ENCODE data around the gene DDX3X.

DNA sequence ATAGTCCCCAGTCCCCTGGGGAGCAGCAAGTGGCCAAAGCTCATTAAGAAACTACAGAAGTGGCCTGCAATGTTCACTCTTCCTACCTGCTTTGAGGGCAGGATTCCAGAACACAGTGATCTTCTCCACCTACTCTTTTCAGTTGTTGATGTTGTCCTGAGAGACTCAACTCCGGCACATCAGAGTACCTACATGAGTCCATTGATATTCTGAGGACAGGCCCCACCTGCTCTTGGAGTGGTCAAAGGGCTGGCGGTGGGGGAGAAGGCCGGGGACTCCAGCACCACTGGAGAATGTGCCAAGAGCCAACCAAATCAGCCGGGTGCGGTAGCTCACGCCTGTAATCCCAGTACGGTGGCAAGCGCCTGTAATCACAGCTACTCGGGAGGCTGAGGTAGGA is 29.8 kb upstream of the DDX3X start:
- TF ChIP-seq, protein P1, sequence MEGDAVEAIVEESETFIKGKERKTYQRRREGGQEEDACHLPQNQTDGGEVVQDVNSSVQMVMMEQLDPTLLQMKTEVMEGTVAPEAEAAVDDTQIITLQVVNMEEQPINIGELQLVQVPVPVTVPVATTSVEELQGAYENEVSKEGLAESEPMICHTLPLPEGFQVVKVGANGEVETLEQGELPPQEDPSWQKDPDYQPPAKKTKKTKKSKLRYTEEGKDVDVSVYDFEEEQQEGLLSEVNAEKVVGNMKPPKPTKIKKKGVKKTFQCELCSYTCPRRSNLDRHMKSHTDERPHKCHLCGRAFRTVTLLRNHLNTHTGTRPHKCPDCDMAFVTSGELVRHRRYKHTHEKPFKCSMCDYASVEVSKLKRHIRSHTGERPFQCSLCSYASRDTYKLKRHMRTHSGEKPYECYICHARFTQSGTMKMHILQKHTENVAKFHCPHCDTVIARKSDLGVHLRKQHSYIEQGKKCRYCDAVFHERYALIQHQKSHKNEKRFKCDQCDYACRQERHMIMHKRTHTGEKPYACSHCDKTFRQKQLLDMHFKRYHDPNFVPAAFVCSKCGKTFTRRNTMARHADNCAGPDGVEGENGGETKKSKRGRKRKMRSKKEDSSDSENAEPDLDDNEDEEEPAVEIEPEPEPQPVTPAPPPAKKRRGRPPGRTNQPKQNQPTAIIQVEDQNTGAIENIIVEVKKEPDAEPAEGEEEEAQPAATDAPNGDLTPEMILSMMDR (IDR thresholded peaks at IDR 0.05): no peak
- no peak for TF ChIP-seq POLR2A (IDR thresholded peaks at IDR 0.05)
- TF ChIP-seq POLR2AphosphoS5 (IDR thresholded peaks at IDR 0.05): no peak
- no peak for TF ChIP-seq EP300 (IDR thresholded peaks at IDR 0.05)

Data from suprapubic skin (tissue), 4 donors.